WTC11 (cell line): ENCODE results near the gene NHERF2. TPM values are rescaled to one million over a fixed set of nuclear protein-coding genes. Genes with fewer than 3 reads are reported as not detected.

ENCODE experiments used
- ATAC-seq: fragments of 200-7000 bp; cut with Tn5 transposase; 2 replicates; pipeline ENCODE4 v1.10.0; 2021; ENCODE audit warnings: mild to moderate bottlenecking, moderate library complexity
- CTCF ChIA-PET: fragments of 300-600 bp; sonication (Branson Sonifier 250); formaldehyde crosslinking; loops from one replicate; lab custom pipeline; 2021; ENCODE audit warnings: antibody characterized with exemption; lab: Charles Lee
- POLR2A ChIA-PET: fragments of 350-600 bp; sonication (Branson Sonifier 250); formaldehyde crosslinking; loops from one replicate; lab custom pipeline; 2021; ENCODE audit warnings: antibody characterized with exemption; lab: Charles Lee
- DNase-seq: peaks from one replicate; pipeline ENCODE4 v3.0.0; 2021; ENCODE audit warnings: low spot score
- H3K27ac Mint-ChIP-seq: 2 replicates; pipeline ENCODE4 v1.8.0; 2021; ENCODE audit warnings: mixed read lengths
- H3K27me3 Mint-ChIP-seq: 2 replicates; pipeline ENCODE4 v1.8.0; 2021; ENCODE audit warnings: low read depth, mild to moderate bottlenecking, moderate library complexity, mixed read lengths
- H3K36me3 Mint-ChIP-seq: 2 replicates; pipeline ENCODE4 v1.8.0; 2021; ENCODE audit warnings: mixed read lengths
- H3K4me1 Mint-ChIP-seq: 2 replicates; pipeline ENCODE4 v1.8.0; 2022; ENCODE audit warnings: mixed read lengths
- H3K4me3 Mint-ChIP-seq: 2 replicates; pipeline ENCODE4 v1.8.0; 2021; ENCODE audit warnings: mild to moderate bottlenecking, moderate library complexity, mixed read lengths
- H3K9me3 Mint-ChIP-seq: 2 replicates; pipeline ENCODE4 v1.8.0; 2021; ENCODE audit warnings: mixed read lengths
- FOXJ3 ChIP-seq: sonication (generic); formaldehyde crosslinking; IDR thresholded peaks from 2 replicates; pipeline ENCODE4 v1.9.0; 2021; ENCODE audit warnings: missing genetic modification reagents, mild to moderate bottlenecking, borderline replicate concordance
- GABPB1 ChIP-seq: sonication (generic); formaldehyde crosslinking; IDR thresholded peaks from 2 replicates; pipeline ENCODE4 v1.8.1; 2023; ENCODE audit warnings: mild to moderate bottlenecking, missing genetic modification reagents
- GRHL2 ChIP-seq: fragments of 250-450 bp; sonication (Bioruptor Pico); IDR thresholded peaks from 2 replicates; pipeline ENCODE4 v1.8.0; 2022; ENCODE audit warnings: mild to moderate bottlenecking, moderate library complexity; ENCODE audit not compliant: insufficient replicate concordance, severe bottlenecking
- GTF2I ChIP-seq: fragments of 250-450 bp; sonication (Bioruptor Pico); conservative IDR thresholded peaks from 2 replicates; pipeline ENCODE4 v1.4.0; 2021; ENCODE audit warnings: mild to moderate bottlenecking
- IRF2 ChIP-seq: sonication (generic); formaldehyde crosslinking; IDR thresholded peaks from 2 replicates; pipeline ENCODE4 v1.8.0; 2022; ENCODE audit warnings: low read depth, missing genetic modification reagents, borderline replicate concordance
- JAZF1 ChIP-seq: fragments of 250-450 bp; sonication (Bioruptor Pico); IDR thresholded peaks from 2 replicates; pipeline ENCODE4 v1.9.0; 2021; ENCODE audit warnings: moderate library complexity, mild to moderate bottlenecking, inconsistent platforms
- JUN ChIP-seq: sonication (generic); formaldehyde crosslinking; IDR thresholded peaks from 2 replicates; pipeline ENCODE4 v1.8.0; 2023; ENCODE audit warnings: mild to moderate bottlenecking, missing genetic modification reagents
- RORB ChIP-seq: fragments of 250-450 bp; sonication (Bioruptor Pico); IDR thresholded peaks from 2 replicates; pipeline ENCODE4 v1.9.0; 2021; ENCODE audit warnings: mild to moderate bottlenecking
- SMAD3 ChIP-seq: sonication (generic); formaldehyde crosslinking; IDR thresholded peaks from 2 replicates; pipeline ENCODE4 v1.8.0; 2022; ENCODE audit warnings: missing genetic modification reagents, mild to moderate bottlenecking, borderline replicate concordance
- ZNF219 ChIP-seq: sonication (generic); formaldehyde crosslinking; IDR thresholded peaks from 2 replicates; pipeline ENCODE4 v1.8.0; 2023; ENCODE audit warnings: missing genetic modification reagents, mild to moderate bottlenecking, borderline replicate concordance
- total RNA-seq: library from RNA; stranded (reverse); gene quantifications from 3 replicates; pipeline ENCODE4 v1.2.3, GENCODE V29; 2021
- TF ChIP-seq, protein P1 (sequence below): sonication (generic); formaldehyde crosslinking; IDR thresholded peaks from 2 replicates; pipeline ENCODE4 v1.8.1; 2022; ENCODE audit warnings: mild to moderate bottlenecking, moderate library complexity, missing genetic modification reagents
- TF ChIP-seq, protein P2 (sequence below): sonication (generic); formaldehyde crosslinking; IDR thresholded peaks from 2 replicates; pipeline ENCODE4 v1.8.1; 2022; ENCODE audit warnings: mild to moderate bottlenecking, missing genetic modification reagents, moderate library complexity, borderline replicate concordance
- TF ChIP-seq, protein P3 (sequence below): fragments of 250-450 bp; sonication (Bioruptor Pico); IDR thresholded peaks from 2 replicates; pipeline ENCODE4 v1.9.0; 2021; ENCODE audit warnings: moderate library complexity, mild to moderate bottlenecking, inconsistent platforms, borderline replicate concordance
- TF ChIP-seq, protein P4 (sequence below): sonication (generic); formaldehyde crosslinking; IDR thresholded peaks from 2 replicates; pipeline ENCODE4 v1.8.1; 2022; ENCODE audit warnings: missing genetic modification reagents, borderline replicate concordance
- TF ChIP-seq, protein P5 (sequence below): fragments of 200-600 bp; IDR thresholded peaks from 2 replicates; pipeline ENCODE4 v1.8.0; 2022; ENCODE audit warnings: antibody characterized with exemption
- TF ChIP-seq, protein P6 (sequence below): sonication (generic); formaldehyde crosslinking; IDR thresholded peaks from 2 replicates; pipeline ENCODE4 v1.8.1; 2022; ENCODE audit warnings: low read depth, missing genetic modification reagents, borderline replicate concordance

Gene NHERF2
- total RNA-seq, 1 experiment from 2014 or later = 31.1 TPM

DNA sequence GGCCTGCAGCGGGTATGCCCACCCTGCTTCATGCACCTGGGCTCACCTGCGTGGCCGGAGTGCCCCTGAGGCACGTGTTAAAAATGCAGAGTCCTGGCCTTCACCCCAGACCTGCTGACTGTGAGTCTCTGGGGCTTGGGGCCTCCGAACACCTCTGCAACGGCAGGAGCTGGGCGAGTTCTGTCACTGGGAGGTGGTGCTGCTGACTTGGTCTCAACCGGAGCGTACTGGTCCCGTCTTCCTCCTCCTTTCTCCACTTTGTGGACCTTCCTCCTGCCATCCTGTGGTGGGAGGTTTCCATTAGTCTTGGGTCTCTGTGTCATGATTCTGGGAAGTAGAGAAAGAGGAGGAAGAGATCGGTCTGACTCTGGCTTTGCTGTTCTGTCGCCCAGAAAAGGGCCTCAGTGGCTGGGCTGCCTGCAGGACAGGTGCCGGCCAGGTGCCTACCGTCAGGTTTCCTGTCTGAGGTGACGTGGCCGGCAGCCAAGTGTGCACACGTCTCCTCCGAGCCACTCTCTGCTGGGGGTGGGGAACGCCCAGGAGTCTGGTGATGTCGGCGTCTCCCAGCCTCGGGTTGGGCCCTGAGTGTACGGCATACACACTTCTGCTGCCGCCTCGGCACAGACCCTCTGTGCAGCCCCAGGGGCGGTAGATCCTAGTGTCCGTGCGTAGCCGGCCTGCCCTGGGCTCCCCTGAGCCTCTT, 28.0 kb downstream of the NHERF2 start:
- H3K36me3 Mint-ChIP-seq = peaks cover 3% of the 10 kb centered on the region; the same call in 1 of the 2 replicates
- CTCF ChIA-PET = interaction anchor here (1.3 kb wide), 1 partner anchor 86 kb away, joined by 4 read pairs; no protein-coding TSS in a partner anchor
- ATAC-seq = no peak
- H3K9me3 Mint-ChIP-seq = no peaks in the 10 kb centered on the region
- H3K27me3 Mint-ChIP-seq = no peaks in the 10 kb centered on the region
- H3K4me1 Mint-ChIP-seq = no peaks in the 10 kb centered on the region
- H3K27ac Mint-ChIP-seq = no peak overlapping the region
- TF ChIP-seq IRF2 (CRISPR knock-in tag) (no peak), RORB (CRISPR knock-in tag) (no peak), SMAD3 (CRISPR knock-in tag) (no peak), FOXJ3 (CRISPR knock-in tag) (no peak), JUN (CRISPR knock-in tag) (no peak), ZNF219 (no peak), JAZF1 (no peak), GTF2I (no peak), GABPB1 (no peak), GRHL2 (CRISPR knock-in tag) (no peak)
- TF ChIP-seq, protein P1, sequence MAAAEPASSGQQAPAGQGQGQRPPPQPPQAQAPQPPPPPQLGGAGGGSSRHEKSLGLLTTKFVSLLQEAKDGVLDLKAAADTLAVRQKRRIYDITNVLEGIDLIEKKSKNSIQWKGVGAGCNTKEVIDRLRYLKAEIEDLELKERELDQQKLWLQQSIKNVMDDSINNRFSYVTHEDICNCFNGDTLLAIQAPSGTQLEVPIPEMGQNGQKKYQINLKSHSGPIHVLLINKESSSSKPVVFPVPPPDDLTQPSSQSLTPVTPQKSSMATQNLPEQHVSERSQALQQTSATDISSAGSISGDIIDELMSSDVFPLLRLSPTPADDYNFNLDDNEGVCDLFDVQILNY (CRISPR knock-in tag) = no peak
- TF ChIP-seq, protein P2, sequence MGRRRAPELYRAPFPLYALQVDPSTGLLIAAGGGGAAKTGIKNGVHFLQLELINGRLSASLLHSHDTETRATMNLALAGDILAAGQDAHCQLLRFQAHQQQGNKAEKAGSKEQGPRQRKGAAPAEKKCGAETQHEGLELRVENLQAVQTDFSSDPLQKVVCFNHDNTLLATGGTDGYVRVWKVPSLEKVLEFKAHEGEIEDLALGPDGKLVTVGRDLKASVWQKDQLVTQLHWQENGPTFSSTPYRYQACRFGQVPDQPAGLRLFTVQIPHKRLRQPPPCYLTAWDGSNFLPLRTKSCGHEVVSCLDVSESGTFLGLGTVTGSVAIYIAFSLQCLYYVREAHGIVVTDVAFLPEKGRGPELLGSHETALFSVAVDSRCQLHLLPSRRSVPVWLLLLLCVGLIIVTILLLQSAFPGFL (CRISPR knock-in tag) = no peak
- TF ChIP-seq, protein P3, sequence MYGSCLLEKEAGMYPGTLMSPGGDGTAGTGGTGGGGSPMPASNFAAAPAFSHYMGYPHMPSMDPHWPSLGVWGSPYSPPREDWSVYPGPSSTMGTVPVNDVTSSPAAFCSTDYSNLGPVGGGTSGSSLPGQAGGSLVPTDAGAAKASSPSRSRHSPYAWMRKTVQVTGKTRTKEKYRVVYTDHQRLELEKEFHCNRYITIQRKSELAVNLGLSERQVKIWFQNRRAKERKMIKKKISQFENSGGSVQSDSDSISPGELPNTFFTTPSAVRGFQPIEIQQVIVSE (CRISPR knock-in tag) = no peak
- TF ChIP-seq, protein P4, sequence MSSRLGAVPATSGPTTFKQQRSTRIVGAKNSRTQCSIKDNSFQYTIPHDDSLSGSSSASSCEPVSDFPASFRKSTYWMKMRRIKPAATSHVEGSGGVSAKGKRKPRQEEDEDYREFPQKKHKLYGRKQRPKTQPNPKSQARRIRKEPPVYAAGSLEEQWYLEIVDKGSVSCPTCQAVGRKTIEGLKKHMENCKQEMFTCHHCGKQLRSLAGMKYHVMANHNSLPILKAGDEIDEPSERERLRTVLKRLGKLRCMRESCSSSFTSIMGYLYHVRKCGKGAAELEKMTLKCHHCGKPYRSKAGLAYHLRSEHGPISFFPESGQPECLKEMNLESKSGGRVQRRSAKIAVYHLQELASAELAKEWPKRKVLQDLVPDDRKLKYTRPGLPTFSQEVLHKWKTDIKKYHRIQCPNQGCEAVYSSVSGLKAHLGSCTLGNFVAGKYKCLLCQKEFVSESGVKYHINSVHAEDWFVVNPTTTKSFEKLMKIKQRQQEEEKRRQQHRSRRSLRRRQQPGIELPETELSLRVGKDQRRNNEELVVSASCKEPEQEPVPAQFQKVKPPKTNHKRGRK (CRISPR knock-in tag) = no peak
- TF ChIP-seq, protein P5, sequence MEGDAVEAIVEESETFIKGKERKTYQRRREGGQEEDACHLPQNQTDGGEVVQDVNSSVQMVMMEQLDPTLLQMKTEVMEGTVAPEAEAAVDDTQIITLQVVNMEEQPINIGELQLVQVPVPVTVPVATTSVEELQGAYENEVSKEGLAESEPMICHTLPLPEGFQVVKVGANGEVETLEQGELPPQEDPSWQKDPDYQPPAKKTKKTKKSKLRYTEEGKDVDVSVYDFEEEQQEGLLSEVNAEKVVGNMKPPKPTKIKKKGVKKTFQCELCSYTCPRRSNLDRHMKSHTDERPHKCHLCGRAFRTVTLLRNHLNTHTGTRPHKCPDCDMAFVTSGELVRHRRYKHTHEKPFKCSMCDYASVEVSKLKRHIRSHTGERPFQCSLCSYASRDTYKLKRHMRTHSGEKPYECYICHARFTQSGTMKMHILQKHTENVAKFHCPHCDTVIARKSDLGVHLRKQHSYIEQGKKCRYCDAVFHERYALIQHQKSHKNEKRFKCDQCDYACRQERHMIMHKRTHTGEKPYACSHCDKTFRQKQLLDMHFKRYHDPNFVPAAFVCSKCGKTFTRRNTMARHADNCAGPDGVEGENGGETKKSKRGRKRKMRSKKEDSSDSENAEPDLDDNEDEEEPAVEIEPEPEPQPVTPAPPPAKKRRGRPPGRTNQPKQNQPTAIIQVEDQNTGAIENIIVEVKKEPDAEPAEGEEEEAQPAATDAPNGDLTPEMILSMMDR = no peak
- TF ChIP-seq, protein P6, sequence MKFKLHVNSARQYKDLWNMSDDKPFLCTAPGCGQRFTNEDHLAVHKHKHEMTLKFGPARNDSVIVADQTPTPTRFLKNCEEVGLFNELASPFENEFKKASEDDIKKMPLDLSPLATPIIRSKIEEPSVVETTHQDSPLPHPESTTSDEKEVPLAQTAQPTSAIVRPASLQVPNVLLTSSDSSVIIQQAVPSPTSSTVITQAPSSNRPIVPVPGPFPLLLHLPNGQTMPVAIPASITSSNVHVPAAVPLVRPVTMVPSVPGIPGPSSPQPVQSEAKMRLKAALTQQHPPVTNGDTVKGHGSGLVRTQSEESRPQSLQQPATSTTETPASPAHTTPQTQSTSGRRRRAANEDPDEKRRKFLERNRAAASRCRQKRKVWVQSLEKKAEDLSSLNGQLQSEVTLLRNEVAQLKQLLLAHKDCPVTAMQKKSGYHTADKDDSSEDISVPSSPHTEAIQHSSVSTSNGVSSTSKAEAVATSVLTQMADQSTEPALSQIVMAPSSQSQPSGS = no peak
- TF ChIP-seq, all 79 proteins: peak for 0
- DNase-seq = no peak
- POLR2A ChIA-PET = no interaction called here
- no peak overlapping the region for H3K4me3 Mint-ChIP-seq

DNA sequence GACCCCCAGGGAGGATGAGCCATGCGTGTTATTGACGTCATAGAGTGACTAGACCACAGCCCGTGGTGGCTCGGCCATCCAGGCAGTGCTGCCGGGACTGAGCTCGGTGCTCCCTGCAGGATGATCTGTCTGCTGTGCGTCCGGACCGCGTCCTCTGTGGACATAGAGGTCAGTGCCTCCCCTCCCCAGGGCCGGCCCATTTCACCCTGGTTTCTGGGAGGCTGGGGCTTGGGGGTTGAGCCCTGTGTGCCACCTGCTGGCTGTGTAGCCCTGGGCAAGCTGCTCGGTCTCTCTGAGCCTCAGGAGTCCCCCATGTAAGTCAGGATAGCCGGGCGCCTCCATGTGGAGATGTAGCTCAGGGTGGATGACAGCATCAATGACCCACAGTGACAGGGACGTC, 29.4 kb downstream of the NHERF2 start:
- no peaks in the 10 kb centered on the region for H3K9me3 Mint-ChIP-seq
- ATAC-seq (peak; percentile 40), DNase-seq (no peak)
- no peaks in the 10 kb centered on the region for H3K27me3 Mint-ChIP-seq
- TF ChIP-seq FOXJ3 (CRISPR knock-in tag) (no peak), SMAD3 (CRISPR knock-in tag) (no peak)
- POLR2A ChIA-PET = interaction anchor here (0.9 kb wide), 1 partner anchor 99 kb away, joined by 3 read pairs; the partner anchor contains the start of gene TRAF7
- H3K27ac Mint-ChIP-seq = 0 out of 2 replicates have a peak overlapping the region, but pooled peaks have one; percentile 74
- H3K4me1 Mint-ChIP-seq = no peaks in the 10 kb centered on the region
- H3K36me3 Mint-ChIP-seq = peaks cover 3% of the 10 kb centered on the region; the same call in 1 of the 2 replicates
- CTCF ChIA-PET = interaction anchor here (0.5 to 2.5 kb wide), 12 partner anchors 9 to 84 kb away, joined by 3 to 18 read pairs (median 5); partner anchors contain the start of genes NPW, NTHL1 and TSC2
- no peak overlapping the region for H3K4me3 Mint-ChIP-seq
